HepG2 (cell line): ENCODE measurements around the gene ATG16L2. TPM values are rescaled to one million over a fixed set of nuclear protein-coding genes. Genes with fewer than 3 reads are reported as not detected.

Source experiments
- ATAC-seq: fragments of 200-7000 bp; cut with Tn5 transposase; 3 replicates; pipeline ENCODE4 v1.9.1; 2020; ENCODE audit warnings: mild to moderate bottlenecking, moderate library complexity
- BruUV-seq: library from RNA; stranded (reverse); fragments of 400-500 nt; replicated peaks from 2 replicates; lab custom pipeline; 2021; lab: Mats Ljungman, UMichigan
- CTCF ChIA-PET: fragments of 300-600 bp; formaldehyde crosslinking; extraction: SDS; loops from one replicate; lab custom pipeline; 2021; ENCODE audit warnings: low total read pairs, inconsistent platforms, low intra/inter-chr PET ratio; lab: Yijun Ruan, JAX
- POLR2A ChIA-PET: fragments of 350-600 bp; sonication (Branson Sonifier 250); formaldehyde crosslinking; loops from one replicate; lab custom pipeline; 2020; ENCODE audit warnings: antibody characterized with exemption, inconsistent platforms; lab: Yijun Ruan, JAX
- DNase-seq: peaks from one replicate; pipeline ENCODE4 v3.0.0-alpha.2; 2015; ENCODE audit warnings: low spot score
- FAIRE-seq: peaks from 3 replicates; lab custom pipeline; 2011; peaks lifted over from hg19 to GRCh38; lab: Jason Lieb, UNC
- H2AFZ ChIP-seq: one replicate; pipeline ENCODE4 v1.6.1; 2011; ENCODE audit warnings: low read length, inconsistent platforms
- H3K27ac ChIP-seq: fragments of 300-600 bp; 3 replicates; pipeline ENCODE4 v1.8.0; 2011; ENCODE audit warnings: mixed run types, mild to moderate bottlenecking, mixed read lengths, low read length, inconsistent platforms; ENCODE audit not compliant: insufficient read depth; ENCODE audit errors: extremely low read length
- H3K27me3 ChIP-seq, 2 experiments: fragments of 200-600 bp in 1 of 2; 2 replicates in 1 of 2; 3 replicates in 1 of 2; pipeline versions ENCODE4 v1.6.0 to v1.8.0; 2011; ENCODE audit warnings: low read length in 2 of 2, mild to moderate bottlenecking in 2 of 2, moderate library complexity in 2 of 2, inconsistent platforms in 1 of 2; ENCODE audit not compliant: insufficient read depth in 2 of 2, control insufficient read depth in 1 of 2
- H3K36me3 ChIP-seq, 2 experiments: fragments of 200-600 bp in 1 of 2; replicated peaks in 1 of 2; 2 replicates in 1 of 2; 3 replicates in 1 of 2; pipeline versions ENCODE4 v1.5.1 to v1.8.0; 2011; ENCODE audit warnings: low read length in 2 of 2, inconsistent platforms in 1 of 2; ENCODE audit not compliant: insufficient read depth in 2 of 2, control insufficient read depth in 1 of 2
- H3K4me1 ChIP-seq: 2 replicates; pipeline ENCODE4 v1.5.1; 2012; ENCODE audit warnings: low read length, inconsistent platforms; ENCODE audit not compliant: insufficient read depth
- H3K4me2 ChIP-seq: 2 replicates; pipeline ENCODE4 v1.6.0; 2011; ENCODE audit warnings: low read depth, low read length, inconsistent platforms
- H3K4me3 ChIP-seq, 3 experiments: fragments of 200-600 bp in 1 of 3; sonication (generic), shearing (Covaris generic) in 1 of 3; replicated peaks in 1 of 3; 2 replicates each; pipeline ENCODE4 v1.5.1; 2011 to 2016; ENCODE audit warnings: low read length in 3 of 3, inconsistent platforms in 2 of 3, low read depth in 2 of 3, mild to moderate bottlenecking in 2 of 3, control low read depth in 1 of 3, mixed read lengths in 1 of 3; ENCODE audit not compliant: insufficient read depth in 1 of 3
- H3K79me2 ChIP-seq: one replicate; pipeline ENCODE4 v1.6.1; 2011; ENCODE audit warnings: low read length, inconsistent platforms; ENCODE audit not compliant: insufficient read depth
- H3K9ac ChIP-seq: 2 replicates; pipeline ENCODE4 v1.6.0; 2011; ENCODE audit warnings: mild to moderate bottlenecking, low read depth, low read length, inconsistent platforms; ENCODE audit not compliant: insufficient read depth
- H3K9me3 ChIP-seq: 2 replicates; pipeline ENCODE4 v1.5.1; 2012; ENCODE audit warnings: mild to moderate bottlenecking, low read length
- H4K20me1 ChIP-seq: 2 replicates; pipeline ENCODE4 v1.6.0; 2011; ENCODE audit warnings: inconsistent platforms, mild to moderate bottlenecking, low read length, moderate library complexity; ENCODE audit not compliant: insufficient read depth
- AGO2 ChIP-seq: fragments of 200-400 bp; formaldehyde crosslinking; optimal IDR thresholded peaks from 2 replicates; pipeline ENCODE3; 2017; ENCODE audit warnings: mild to moderate bottlenecking, low read depth, low read length, moderate library complexity
- CBX2 ChIP-seq, 2 experiments: fragments of 200-600 bp in 1 of 2; sonication (generic); formaldehyde crosslinking in 1 of 2; IDR thresholded peaks; 2 replicates each; pipeline versions ENCODE4 v1.7.0 to v1.8.1; 2018 to 2022; ENCODE audit warnings: low read depth in 2 of 2, low read length in 1 of 2, mild to moderate bottlenecking in 1 of 2, missing genetic modification reagents in 1 of 2
- MATR3 ChIP-seq: sonication (generic); formaldehyde crosslinking; IDR thresholded peaks from 2 replicates; pipeline ENCODE4 v1.4.0; 2020; ENCODE audit warnings: missing genetic modification reagents
- RBFOX2 ChIP-seq: fragments of 200-400 bp; formaldehyde crosslinking; IDR thresholded peaks from 2 replicates; pipeline ENCODE4 v1.6.1; 2017; ENCODE audit warnings: low read depth, mild to moderate bottlenecking, low read length
- ZNF841 ChIP-seq: sonication (generic); formaldehyde crosslinking; IDR thresholded peaks from 2 replicates; pipeline ENCODE4 v1.8.1; 2023; ENCODE audit warnings: missing genetic modification reagents, borderline replicate concordance
- WGBS: methylation state at CpG from one replicate; pipeline ENCODE4 v1.1.6; 2017; ENCODE audit warnings: low lambda C conversion rate; 5-methylcytosine and 5-hydroxymethylcytosine counted together
- in situ Hi-C: cut with HindIII; loops from 2 replicates; pipeline ENCODE4 v1.10.0; 2017; ENCODE audit warnings: low pct_unique_long_range_greater_than_20kb; ENCODE audit not compliant: extremely low pct_ligation_motif_present
- intact Hi-C: fragments of 100-400 bp; cut with micrococcal nuclease; formaldehyde crosslinking; loops from one replicate; pipeline ENCODE4 v1.10.0; 2022; ENCODE audit not compliant: unreplicated experiment
- polyA plus RNA-seq, 8 experiments: library from polyadenylated mRNA; depleted of rRNA in 3 of 8; stranded (reverse) in 7 of 8; unstranded in 1 of 8; fragments of >200 nt; fragmentation: Illumina TruSeq in 4 of 8; extraction: Trizol in 4 of 8; gene quantifications; 2 replicates each; pipeline versions ENCODE4 v1.2.1 to v1.2.3, GENCODE V29; 2011 to 2016; ENCODE audit warnings: low read depth in 4 of 8, missing spikeins in 1 of 8, mixed read lengths in 1 of 8; ENCODE audit not compliant: insufficient read depth in 1 of 8
- total RNA-seq, 5 experiments: library from RNA; depleted of rRNA; stranded (reverse); fragments of >200 nt; fragmentation: Illumina TruSeq; extraction: Trizol; gene quantifications; 2 replicates each; pipeline ENCODE4 v1.2.3, GENCODE V29; 2016; ENCODE audit warnings: low read depth in 1 of 5
- TF ChIP-seq, protein P1 (sequence below): sonication (generic); formaldehyde crosslinking; IDR thresholded peaks from 2 replicates; pipeline ENCODE4 v1.4.0; 2020; ENCODE audit warnings: missing genetic modification reagents, low read depth, mild to moderate bottlenecking, borderline replicate concordance

The ATG16L2 gene
- total and polyA plus RNA-seq, 2 of the 13 experiments (the other 11 are each of a cell fraction or from before 2014, with no cell fraction given): 6.2 to 14.8 TPM

DNA sequence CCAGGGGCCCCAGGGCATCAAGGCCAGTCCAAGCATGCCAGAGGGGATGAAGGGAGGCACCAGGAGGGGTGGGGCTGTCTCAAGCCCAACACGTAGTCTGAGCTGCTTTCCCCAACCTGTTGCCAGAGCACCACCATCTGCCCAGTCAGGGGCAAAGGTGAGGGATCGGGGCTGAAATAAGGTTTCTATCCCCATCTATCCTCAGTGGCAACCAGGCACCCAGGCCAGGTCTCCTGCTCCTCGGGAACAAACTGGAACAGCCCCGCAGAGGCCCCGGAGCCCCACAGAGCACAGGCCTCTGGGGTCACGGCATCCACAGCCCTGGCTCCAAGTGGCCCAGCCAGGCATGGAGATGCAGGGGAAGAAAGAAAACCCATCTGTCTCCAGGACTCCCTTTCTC, 39.7 kb upstream of the ATG16L2 start:
- Histone ChIP-seq H2AFZ (no peak overlapping the region), H3K36me3 (peaks cover 2 to 33% of the 10 kb centered on the region in 2 experiments; a peak in 4 of 5 replicates), H3K27ac (no peak overlapping the region), H4K20me1 (peaks cover 7% of the 10 kb centered on the region; the same call in 1 of the 2 replicates), H3K4me3 (no peak overlapping the region), H3K4me1 (peaks cover 88% of the 10 kb centered on the region), H3K79me2 (peaks cover 55% of the 10 kb centered on the region), H3K4me2 (no peak overlapping the region), H3K27me3 (no peaks in the 10 kb centered on the region), H3K9me3 (no peaks in the 10 kb centered on the region), H3K9ac (no peak overlapping the region)
- ChIA-PET POLR2A (interaction anchor here (10.0 kb wide), 1 partner anchor 19 kb away, joined by 103 read pairs; the partner anchor contains the start of gene STARD10), CTCF (no interaction called here)
- ATAC-seq (no peak), FAIRE-seq (no peak), DNase-seq (no peak)
- BruUV-seq: no TSS peak
- in situ Hi-C loops: no loop called here
- intact Hi-C loops: no loop called here
- TF ChIP-seq CBX2 (IDR thresholded peaks at IDR 0.05; ENCODE audit: low read depth, low read length) (no peak), CBX2 (CRISPR knock-in tag; IDR thresholded peaks at IDR 0.05; ENCODE audit: low read depth) (no peak), MATR3 (CRISPR knock-in tag) (no peak), AGO2 (peak; percentile 59)
- 100% methylated on average over 2 of the region's 6 CpGs for WGBS

GRCh38 chr11:72775288-72776110, 38.7 kb upstream of the ATG16L2 start:
- in situ Hi-C loops (no loop called here), intact Hi-C loops (no loop called here)
- H3K27me3 ChIP-seq: no peaks in the 10 kb centered on the region
- H3K4me2 ChIP-seq: no peak overlapping the region
- no TSS peak for BruUV-seq
- ATAC-seq (no peak), DNase-seq (no peak), FAIRE-seq (no peak)
- no peak overlapping the region for H3K27ac ChIP-seq
- no peaks in the 10 kb centered on the region for H3K9me3 ChIP-seq
- H4K20me1 ChIP-seq: peaks cover 7% of the 10 kb centered on the region; the same call in 1 of the 2 replicates
- TF ChIP-seq, protein P1, sequence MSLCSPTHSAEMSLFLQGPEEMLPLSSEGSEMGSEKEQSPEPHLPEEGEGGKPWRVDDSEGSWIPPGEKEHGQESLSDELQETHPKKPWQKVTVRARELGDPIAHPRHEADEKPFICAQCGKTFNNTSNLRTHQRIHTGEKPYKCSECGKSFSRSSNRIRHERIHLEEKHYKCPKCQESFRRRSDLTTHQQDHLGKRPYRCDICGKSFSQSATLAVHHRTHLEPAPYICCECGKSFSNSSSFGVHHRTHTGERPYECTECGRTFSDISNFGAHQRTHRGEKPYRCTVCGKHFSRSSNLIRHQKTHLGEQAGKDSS (CRISPR knock-in tag): 0 out of 2 replicates have a peak, but pooled peaks have one; percentile 70
- no peak for TF ChIP-seq ZNF841
- TF ChIP-seq RBFOX2: 0 out of 2 replicates have a peak, but pooled peaks have one; percentile 23
- peaks cover 63% of the 10 kb centered on the region for H3K79me2 ChIP-seq
- H2AFZ ChIP-seq: no peak overlapping the region
- H3K4me3 ChIP-seq: no peak overlapping the region
- POLR2A ChIA-PET: interaction anchor here (0.8 to 10.0 kb wide), 3 partner anchors 9 to 18 kb away, joined by 6 to 103 read pairs (median 52); partner anchors contain the start of gene STARD10
- CTCF ChIA-PET: no interaction called here
- peaks cover 97% of the 10 kb centered on the region for H3K4me1 ChIP-seq
- peaks cover under 1 to 31% of the 10 kb centered on the region in 2 experiments; a peak in 4 of 5 replicates for H3K36me3 ChIP-seq
- H3K9ac ChIP-seq: no peak overlapping the region; the same call in 1 of the 2 replicates
- 97% methylated on average over 6 of the region's 7 CpGs for WGBS
